Motor neuron (in vitro differentiated cells): ENCODE results near the gene ADAMTSL2. TPM values are rescaled to one million over a fixed set of nuclear protein-coding genes. Genes with fewer than 3 reads are reported as not detected.
A peak's percentile ranks its signal among the peaks of the same experiment; 100 is the strongest.

Source experiments
- ATAC-seq, 8 experiments: fragments of 200-7000 bp; cut with Tn5 transposase; replicated peaks in 6 of 8; 2 replicates each; pipeline ENCODE4 v1.8.0; 2021; ENCODE audit warnings: mild to moderate bottlenecking in 8 of 8, moderate library complexity in 8 of 8
- H3K27ac ChIP-seq, 2 donors: fragments of 250-450 bp; sonication (Bioruptor Pico); 2 replicates each; pipeline ENCODE4 v1.9.0; 2021; ENCODE audit warnings: antibody characterized with exemption in 2 of 2, mild to moderate bottlenecking in 2 of 2, moderate library complexity in 1 of 2
- H3K4me1 ChIP-seq, 2 donors: fragments of 250-450 bp; sonication (Bioruptor Pico); replicated peaks in 1 of 2; 2 replicates each; pipeline ENCODE4 v1.6.1; 2021; ENCODE audit warnings: antibody characterized with exemption in 2 of 2, mild to moderate bottlenecking in 2 of 2, moderate library complexity in 1 of 2
- H3K4me3 ChIP-seq, 5 donors: fragments of 250-450 bp; sonication (Bioruptor Pico); 2 replicates each; pipeline ENCODE4 v1.9.0; 2021; ENCODE audit warnings: antibody characterized with exemption in 5 of 5, mild to moderate bottlenecking in 5 of 5, moderate library complexity in 4 of 5
- WGBS, 10 experiments: fragments of 450-650 bp; shearing (Covaris generic); methylation state at CpG; one replicate each; pipeline ENCODE4 v1.0.0; 2022; 5-methylcytosine and 5-hydroxymethylcytosine counted together
- in situ Hi-C, 9 experiments: fragments of 400-800 bp; cut with MboI; loops; one replicate each; pipeline ENCODE4 v1.15.0; 2021; ENCODE audit warnings: low sequenced_read_pairs in 9 of 9, low pct_unique_long_range_greater_than_20kb in 2 of 9; ENCODE audit not compliant: unreplicated experiment in 9 of 9
- total RNA-seq, 8 experiments: library from RNA; unstranded; fragments of 300-600 nt; gene quantifications; 2 replicates each; pipeline versions ENCODE4 v1.2.3 to v1.2.4, GENCODE V29; 2022

Gene ADAMTSL2
- total RNA-seq, 8 experiments from 2014 or later = 0.10 to 0.93 (median 0.32) TPM; not detected in 1

- peaks cover 15 to 19% of the 10 kb centered on the region in 2 donors for H3K4me1 ChIP-seq
- in situ Hi-C loops = no loop called here
- H3K27ac ChIP-seq = no peak overlapping the region
- WGBS, 10 experiments = 33 to 79% (median 65%) methylated on average over 1 to 2 of the region's 5 CpGs; no CpG with 5 or more reads in 4 of the 10 experiments
- no peak overlapping the region for H3K4me3 ChIP-seq
- no peak for ATAC-seq
Measured at GRCh38 chr9:133524146-133524545, 10.4 kb upstream of the ADAMTSL2 start.

GRCh38 chr9:133524679-133525228, 9.8 kb upstream of the ADAMTSL2 start, which contains the start of gene MYMK:
Gene MYMK (minus strand): TSS chr9:133524959. CDS start chr9:133524844, 115 bp downstream.
- no peak for ATAC-seq
- WGBS, 10 experiments = 20 to 100% (median 86%) methylated on average over 1 to 4 of the region's 17 CpGs; no CpG with 5 or more reads in 5 of the 10 experiments
- in situ Hi-C loops = loop anchor here in 2 of 9 experiments (25.0 kb wide), 2 partner anchors 188 to 213 kb away; partner anchors contain the start of gene SARDH (in 1 of the 2)
- H3K4me1 ChIP-seq = peaks cover 15 to 19% of the 10 kb centered on the region in 2 donors
- no peak within 1 kb of the TSS for H3K4me3 ChIP-seq
- no peak within 1 kb of the TSS for H3K27ac ChIP-seq

GRCh38 chr9:133525677-133526076, 8.8 kb upstream of the ADAMTSL2 start:
- no peak for ATAC-seq
- in situ Hi-C loops = loop anchor here in 2 of 9 experiments (25.0 kb wide), 2 partner anchors 187 to 212 kb away; partner anchors contain the start of gene SARDH (in 1 of the 2)
- 0 to 85% (median 67%) methylated on average over 1 to 6 of the region's 8 CpGs; no CpG with 5 or more reads in 3 of the 10 experiments for WGBS, 10 experiments

GRCh38 chr9:133526721-133527321, 7.7 kb upstream of the ADAMTSL2 start:
- H3K4me3 ChIP-seq = no peak overlapping the region
- peak in 5 of 8 experiments; percentile 55 to 70 (median 57) for ATAC-seq
- no peak overlapping the region for H3K27ac ChIP-seq
- peaks cover 15 to 19% of the 10 kb centered on the region in 2 donors for H3K4me1 ChIP-seq
- in situ Hi-C loops = loop anchor here in 2 of 9 experiments (25.0 kb wide), 2 partner anchors 185 to 210 kb away; partner anchors contain the start of gene SARDH (in 1 of the 2)
- WGBS, 10 experiments = no CpG with 5 or more reads among the region's 21 CpGs

More at GRCh38 chr9:133525677-133526076, 8.8 kb upstream of the ADAMTSL2 start:
- Histone ChIP-seq H3K27ac (no peak overlapping the region), H3K4me1 (peaks cover 15 to 19% of the 10 kb centered on the region in 2 donors), H3K4me3 (no peak overlapping the region)

GRCh38 chr9:133527444-133527920, 7.0 kb upstream of the ADAMTSL2 start:
- no peak overlapping the region for H3K27ac ChIP-seq
- peak in 5 of 8 experiments; percentile 14 to 30 (median 26) for ATAC-seq
- in situ Hi-C loops = loop anchor here in 2 of 9 experiments (25.0 kb wide), 2 partner anchors 185 to 210 kb away; partner anchors contain the start of gene SARDH (in 1 of the 2)
- H3K4me1 ChIP-seq = peaks cover 15 to 19% of the 10 kb centered on the region in 2 donors
- H3K4me3 ChIP-seq = no peak overlapping the region
- WGBS, 10 experiments = no CpG with 5 or more reads among the region's 18 CpGs

- peaks cover 15 to 26% of the 10 kb centered on the region in 2 donors for H3K4me1 ChIP-seq
- ATAC-seq = no peak
- H3K4me3 ChIP-seq = no peak overlapping the region
- in situ Hi-C loops = loop anchor here in 2 of 9 experiments (25.0 kb wide), 2 partner anchors 184 to 209 kb away; partner anchors contain the start of gene SARDH (in 1 of the 2)
- 23 to 77% (median 76%) methylated on average over 2 to 7 of the region's 22 CpGs; no CpG with 5 or more reads in 7 of the 10 experiments for WGBS, 10 experiments
- no peak overlapping the region for H3K27ac ChIP-seq
Measured at GRCh38 chr9:133528001-133528875, 6.3 kb upstream of the ADAMTSL2 start.

GRCh38 chr9:133528876-133529241, 5.6 kb upstream of the ADAMTSL2 start:
- 30 to 100% (median 70%) methylated on average over 1 to 9 of the region's 11 CpGs; no CpG with 5 or more reads in 6 of the 10 experiments for WGBS, 10 experiments
- peaks cover 20 to 32% of the 10 kb centered on the region in 2 donors for H3K4me1 ChIP-seq
- no peak overlapping the region for H3K4me3 ChIP-seq
- no peak for ATAC-seq
- in situ Hi-C loops = loop anchor here in 2 of 9 experiments (25.0 kb wide), 2 partner anchors 183 to 208 kb away; partner anchors contain the start of gene SARDH (in 1 of the 2)
- no peak overlapping the region for H3K27ac ChIP-seq

GRCh38 chr9:133529457-133529856, 5.0 kb upstream of the ADAMTSL2 start:
- H3K27ac ChIP-seq = no peak overlapping the region
- in situ Hi-C loops = loop anchor here in 2 of 9 experiments (25.0 kb wide), 2 partner anchors 183 to 208 kb away; partner anchors contain the start of gene SARDH (in 1 of the 2)
- no peak overlapping the region for H3K4me3 ChIP-seq
- H3K4me1 ChIP-seq = peaks cover 26 to 37% of the 10 kb centered on the region in 2 donors
- 23 to 100% (median 80%) methylated on average over 1 to 2 of the region's 7 CpGs; no CpG with 5 or more reads in 7 of the 10 experiments for WGBS, 10 experiments
- ATAC-seq = no peak

- Histone ChIP-seq H3K4me3 (no peak overlapping the region), H3K4me1 (peaks cover 30 to 40% of the 10 kb centered on the region in 2 donors), H3K27ac (no peak overlapping the region)
- ATAC-seq = no peak
- 50 to 80% (median 80%) methylated on average over 1 to 2 of the region's 7 CpGs; no CpG with 5 or more reads in 7 of the 10 experiments for WGBS, 10 experiments
- in situ Hi-C loops = loop anchor here in 3 of 9 experiments (10.0 to 25.0 kb wide), 3 partner anchors 182 to 207 kb away; partner anchors contain the start of gene SARDH (in 1 of the 3)
Measured at GRCh38 chr9:133529874-133530273, 4.6 kb upstream of the ADAMTSL2 start.

- ATAC-seq = no peak
- peaks cover 36 to 51% of the 10 kb centered on the region in 2 donors for H3K4me1 ChIP-seq
- WGBS, 10 experiments = 20 to 82% (median 56%) methylated on average over 1 to 3 of the region's 9 CpGs; no CpG with 5 or more reads in 6 of the 10 experiments
Measured at GRCh38 chr9:133531293-133531692, 3.2 kb upstream of the ADAMTSL2 start.

GRCh38 chr9:133532937-133533668, 1.4 kb upstream of the ADAMTSL2 start:
- H3K4me3 ChIP-seq = no peak overlapping the region
- WGBS, 10 experiments = 20 to 91% (median 42%) methylated on average over 2 to 7 of the region's 20 CpGs; no CpG with 5 or more reads in 5 of the 10 experiments
- ATAC-seq = peak; percentile 15 to 62 (median 30)
- H3K4me1 ChIP-seq = peaks cover 21 to 33% of the 10 kb centered on the region in 2 donors
- no peak overlapping the region for H3K27ac ChIP-seq
- in situ Hi-C loops = loop anchor here in 3 of 9 experiments (10.0 to 25.0 kb wide), 3 partner anchors 179 to 204 kb away; partner anchors contain the start of gene SARDH (in 1 of the 3)

More at GRCh38 chr9:133531293-133531692, 3.2 kb upstream of the ADAMTSL2 start:
- in situ Hi-C loops = loop anchor here in 3 of 9 experiments (10.0 to 25.0 kb wide), 3 partner anchors 181 to 206 kb away; partner anchors contain the start of gene SARDH (in 1 of the 3)
- Histone ChIP-seq H3K4me3 (no peak overlapping the region), H3K27ac (no peak overlapping the region)
